Measurements from ENCODE around the gene BLOC1S6. TPM values are rescaled to one million over a fixed set of nuclear protein-coding genes. Genes with fewer than 3 reads are reported as not detected.

Gene BLOC1S6
- total RNA-seq, 4 donors from 2014 or later, result 19.7 to 41.8 (median 29.0) TPM

- peak overlapping the region; percentile 90 to 99 (median 96) for H3K27ac ChIP-seq
- TF ChIP-seq POLR2A (IDR thresholded peaks at IDR 0.05) (no peak), CTCF (IDR thresholded peaks at IDR 0.05) (no peak)
- intact Hi-C loops (cut with DNase I), result no loop called here
- H3K9me3 ChIP-seq, result no peaks in the 10 kb centered on the region
- no peak for DNase-seq
- peaks cover 44 to 84% (median 50%) of the 10 kb centered on the region in 3 donors for H3K4me1 ChIP-seq
- no peaks in the 10 kb centered on the region for H3K27me3 ChIP-seq
- 27 to 49% methylated on average over 14 to 15 of the region's 17 CpGs for WGBS, 2 donors
- H3K36me3 ChIP-seq, result no peaks in the 10 kb centered on the region
- peak overlapping the region; percentile 57 to 85 (median 80) for H3K4me3 ChIP-seq
These were observed 48.6 kb downstream of the BLOC1S6 start for GRCh38 chr15:45635763-45636292.

- intact Hi-C loops (cut with DNase I), result no loop called here
- Histone ChIP-seq H3K27me3 (no peaks in the 10 kb centered on the region), H3K4me1 (peaks cover 54 to 84% (median 58%) of the 10 kb centered on the region in 3 donors), H3K27ac (peak overlapping the region; percentile 90 to 99 (median 94)), H3K9me3 (no peaks in the 10 kb centered on the region), H3K36me3 (no peaks in the 10 kb centered on the region), H3K4me3 (peak overlapping the region; percentile 2 to 57 (median 40))
- no peak for DNase-seq
- no peak for TF ChIP-seq POLR2A (IDR thresholded peaks at IDR 0.05)
- 45 to 60% methylated on average over 1 of the region's 1 CpG for WGBS, 2 donors
These were observed 50.0 kb downstream of the BLOC1S6 start for GRCh38 chr15:45637141-45637540.

- no peaks in the 10 kb centered on the region for H3K36me3 ChIP-seq
- no peak for DNase-seq
- H3K27me3 ChIP-seq, result no peaks in the 10 kb centered on the region
- intact Hi-C loops (cut with DNase I), result no loop called here
- H3K4me3 ChIP-seq, result peak overlapping the region; percentile 2 to 57 (median 40)
- TF ChIP-seq CTCF (IDR thresholded peaks at IDR 0.05) (peak in 1 of 6 experiments; percentile 3), POLR2A (IDR thresholded peaks at IDR 0.05) (peak in 1 of 4 donors; percentile 39)
- H3K9me3 ChIP-seq, result no peaks in the 10 kb centered on the region
- peak overlapping the region; percentile 90 to 99 (median 94) for H3K27ac ChIP-seq
- H3K4me1 ChIP-seq, result peaks cover 56 to 84% (median 60%) of the 10 kb centered on the region in 3 donors
- 0% methylated on average over 6 of the region's 6 CpGs for WGBS, 2 donors
These were observed 50.4 kb downstream of the BLOC1S6 start for GRCh38 chr15:45637552-45638033.

- WGBS, 2 donors, result 29 to 36% methylated on average over 1 to 2 of the region's 2 CpGs
- H3K4me1 ChIP-seq, result peaks cover 60 to 100% (median 75%) of the 10 kb centered on the region in 3 donors
- DNase-seq, result no peak
These were observed 53.4 kb downstream of the BLOC1S6 start for GRCh38 chr15:45640616-45641015.

GRCh38 chr15:45641374-45641781, 54.2 kb downstream of the BLOC1S6 start:
- Histone ChIP-seq H3K9me3 (no peaks in the 10 kb centered on the region), H3K27me3 (no peaks in the 10 kb centered on the region), H3K4me3 (no peak overlapping the region), H3K36me3 (no peaks in the 10 kb centered on the region), H3K4me1 (peaks cover 60 to 100% (median 78%) of the 10 kb centered on the region in 3 donors), H3K27ac (peak overlapping the region; percentile 84 to 99 (median 92))
- TF ChIP-seq CTCF (IDR thresholded peaks at IDR 0.05), result peak in 2 of 6 experiments; percentile 42 to 47
- no peak for TF ChIP-seq POLR2A (IDR thresholded peaks at IDR 0.05)
- WGBS, 2 donors, result 0 to 5% methylated on average over 1 of the region's 1 CpG
- intact Hi-C loops (cut with DNase I), result no loop called here
- no peak for DNase-seq

More at GRCh38 chr15:45640616-45641015, 53.4 kb downstream of the BLOC1S6 start:
- H3K36me3 ChIP-seq, result no peaks in the 10 kb centered on the region
- H3K27ac ChIP-seq, result peak overlapping the region; percentile 84 to 99 (median 92)
- H3K9me3 ChIP-seq, result no peaks in the 10 kb centered on the region
- H3K4me3 ChIP-seq, result peak overlapping the region in 1 of 4 donors; percentile 11
- no peak for TF ChIP-seq POLR2A (IDR thresholded peaks at IDR 0.05)
- no peak for TF ChIP-seq CTCF (IDR thresholded peaks at IDR 0.05)
- H3K27me3 ChIP-seq, result no peaks in the 10 kb centered on the region
- intact Hi-C loops (cut with DNase I), result no loop called here

Measured in esophagus squamous epithelium (tissue), 5 donors.